WTC11 (cell line): Measurements from ENCODE around the gene KRTAP10-7. TPM values are rescaled to one million over a fixed set of nuclear protein-coding genes. Genes with fewer than 3 reads are reported as not detected.

ENCODE experiments used
- ATAC-seq: fragments of 200-7000 bp; cut with Tn5 transposase; 2 replicates; pipeline ENCODE4 v1.10.0; 2021; ENCODE audit warnings: mild to moderate bottlenecking, moderate library complexity
- CTCF ChIA-PET: fragments of 300-600 bp; sonication (Branson Sonifier 250); formaldehyde crosslinking; loops from one replicate; lab custom pipeline; 2021; ENCODE audit warnings: antibody characterized with exemption; lab: Charles Lee
- POLR2A ChIA-PET: fragments of 350-600 bp; sonication (Branson Sonifier 250); formaldehyde crosslinking; loops from one replicate; lab custom pipeline; 2021; ENCODE audit warnings: antibody characterized with exemption; lab: Charles Lee
- DNase-seq: peaks from one replicate; pipeline ENCODE4 v3.0.0; 2021; ENCODE audit warnings: low spot score
- H3K27ac Mint-ChIP-seq: 2 replicates; pipeline ENCODE4 v1.8.0; 2021; ENCODE audit warnings: mixed read lengths
- H3K27me3 Mint-ChIP-seq: 2 replicates; pipeline ENCODE4 v1.8.0; 2021; ENCODE audit warnings: low read depth, mild to moderate bottlenecking, moderate library complexity, mixed read lengths
- H3K36me3 Mint-ChIP-seq: 2 replicates; pipeline ENCODE4 v1.8.0; 2021; ENCODE audit warnings: mixed read lengths
- H3K4me1 Mint-ChIP-seq: 2 replicates; pipeline ENCODE4 v1.8.0; 2022; ENCODE audit warnings: mixed read lengths
- H3K4me3 Mint-ChIP-seq: 2 replicates; pipeline ENCODE4 v1.8.0; 2021; ENCODE audit warnings: mild to moderate bottlenecking, moderate library complexity, mixed read lengths
- H3K9me3 Mint-ChIP-seq: 2 replicates; pipeline ENCODE4 v1.8.0; 2021; ENCODE audit warnings: mixed read lengths
- AFF4 ChIP-seq: sonication (generic); formaldehyde crosslinking; IDR thresholded peaks from 2 replicates; pipeline ENCODE4 v1.8.1; 2023; ENCODE audit warnings: mild to moderate bottlenecking, missing genetic modification reagents, borderline replicate concordance
- AR ChIP-seq: fragments of 250-450 bp; sonication (Bioruptor Pico); IDR thresholded peaks from 2 replicates; pipeline ENCODE4 v1.9.0; 2021; ENCODE audit warnings: mild to moderate bottlenecking
- CREB1 ChIP-seq: sonication (generic); formaldehyde crosslinking; IDR thresholded peaks from 2 replicates; pipeline ENCODE4 v1.8.0; 2023; ENCODE audit warnings: mild to moderate bottlenecking, missing genetic modification reagents
- CREM ChIP-seq: sonication (generic); formaldehyde crosslinking; IDR thresholded peaks from 2 replicates; pipeline ENCODE4 v1.8.1; 2022; ENCODE audit warnings: mild to moderate bottlenecking, missing genetic modification reagents, moderate library complexity
- FOXP1 ChIP-seq: sonication (generic); formaldehyde crosslinking; IDR thresholded peaks from 2 replicates; pipeline ENCODE4 v1.8.0; 2022; ENCODE audit warnings: missing genetic modification reagents, mild to moderate bottlenecking, moderate library complexity, borderline replicate concordance
- GTF2I ChIP-seq: fragments of 250-450 bp; sonication (Bioruptor Pico); conservative IDR thresholded peaks from 2 replicates; pipeline ENCODE4 v1.4.0; 2021; ENCODE audit warnings: mild to moderate bottlenecking
- HMGA2 ChIP-seq: fragments of 250-450 bp; sonication (Bioruptor Pico); IDR thresholded peaks from 2 replicates; pipeline ENCODE4 v1.4.0; 2021; ENCODE audit warnings: mild to moderate bottlenecking, moderate library complexity
- JUN ChIP-seq: sonication (generic); formaldehyde crosslinking; IDR thresholded peaks from 2 replicates; pipeline ENCODE4 v1.8.0; 2023; ENCODE audit warnings: mild to moderate bottlenecking, missing genetic modification reagents
- KAT7 ChIP-seq: sonication (generic); formaldehyde crosslinking; IDR thresholded peaks from 2 replicates; pipeline ENCODE4 v1.8.1; 2023; ENCODE audit warnings: missing genetic modification reagents, mild to moderate bottlenecking, borderline replicate concordance
- NFATC4 ChIP-seq: fragments of 250-450 bp; sonication (Bioruptor Pico); IDR thresholded peaks from 2 replicates; pipeline ENCODE4 v1.9.0; 2021; ENCODE audit warnings: mild to moderate bottlenecking
- NFYB ChIP-seq: sonication (generic); formaldehyde crosslinking; conservative IDR thresholded peaks from 2 replicates; pipeline ENCODE4 v1.8.0; 2022; ENCODE audit warnings: low read depth, missing genetic modification reagents
- RORB ChIP-seq: fragments of 250-450 bp; sonication (Bioruptor Pico); IDR thresholded peaks from 2 replicates; pipeline ENCODE4 v1.9.0; 2021; ENCODE audit warnings: mild to moderate bottlenecking
- SMAD3 ChIP-seq: sonication (generic); formaldehyde crosslinking; IDR thresholded peaks from 2 replicates; pipeline ENCODE4 v1.8.0; 2022; ENCODE audit warnings: missing genetic modification reagents, mild to moderate bottlenecking, borderline replicate concordance
- USF2 ChIP-seq: sonication (generic); formaldehyde crosslinking; IDR thresholded peaks from 2 replicates; pipeline ENCODE4 v1.8.1; 2023; ENCODE audit warnings: mild to moderate bottlenecking, missing genetic modification reagents, moderate library complexity
- ZNF281 ChIP-seq: sonication (generic); formaldehyde crosslinking; IDR thresholded peaks from 2 replicates; pipeline ENCODE4 v1.8.0; 2023; ENCODE audit warnings: mild to moderate bottlenecking, missing genetic modification reagents
- ZNF423 ChIP-seq: fragments of 250-450 bp; sonication (Bioruptor Pico); IDR thresholded peaks from 2 replicates; pipeline ENCODE4 v2.1.2; 2022; ENCODE audit warnings: mild to moderate bottlenecking, moderate library complexity
- ZSCAN18 ChIP-seq: fragments of 250-450 bp; sonication (Bioruptor Pico); IDR thresholded peaks from 2 replicates; pipeline ENCODE4 v2.1.2; 2022; ENCODE audit warnings: mild to moderate bottlenecking, moderate library complexity
- total RNA-seq: library from RNA; stranded (reverse); gene quantifications from 3 replicates; pipeline ENCODE4 v1.2.3, GENCODE V29; 2021
- TF ChIP-seq, protein P1 (sequence below): fragments of 250-450 bp; sonication (Bioruptor Pico); IDR thresholded peaks from 2 replicates; pipeline ENCODE4 v1.8.0; 2021; ENCODE audit warnings: mild to moderate bottlenecking
- TF ChIP-seq, protein P2 (sequence below): sonication (generic); formaldehyde crosslinking; IDR thresholded peaks from 2 replicates; pipeline ENCODE4 v1.8.1; 2023; ENCODE audit warnings: mild to moderate bottlenecking, missing genetic modification reagents

The KRTAP10-7 gene
- total RNA-seq, 1 experiment from 2014 or later, result not detected

- Mint-ChIP-seq H3K4me3 (no peak overlapping the region), H3K27me3 (peaks cover 6% of the 10 kb centered on the region), H3K27ac (no peak overlapping the region), H3K36me3 (peaks cover 6% of the 10 kb centered on the region; the same call in 1 of the 2 replicates), H3K9me3 (peaks cover 7% of the 10 kb centered on the region; the same call in 1 of the 2 replicates), H3K4me1 (peaks cover 10% of the 10 kb centered on the region)
- DNase-seq, result no peak
- no peak for ATAC-seq
- TF ChIP-seq USF2 (no peak), ZNF423 (no peak), AFF4 (CRISPR knock-in tag) (no peak), CREB1 (CRISPR knock-in tag) (no peak), NFATC4 (CRISPR knock-in tag) (no peak), ZNF281 (CRISPR knock-in tag) (no peak), KAT7 (CRISPR knock-in tag) (no peak), FOXP1 (CRISPR knock-in tag) (no peak), CREM (no peak), NFYB (CRISPR knock-in tag) (no peak), SMAD3 (no peak), HMGA2 (CRISPR knock-in tag) (no peak), ZSCAN18 (CRISPR knock-in tag) (no peak), JUN (CRISPR knock-in tag) (no peak), AR (CRISPR knock-in tag) (no peak), GTF2I (no peak), RORB (CRISPR knock-in tag) (no peak)
- TF ChIP-seq, protein P1, sequence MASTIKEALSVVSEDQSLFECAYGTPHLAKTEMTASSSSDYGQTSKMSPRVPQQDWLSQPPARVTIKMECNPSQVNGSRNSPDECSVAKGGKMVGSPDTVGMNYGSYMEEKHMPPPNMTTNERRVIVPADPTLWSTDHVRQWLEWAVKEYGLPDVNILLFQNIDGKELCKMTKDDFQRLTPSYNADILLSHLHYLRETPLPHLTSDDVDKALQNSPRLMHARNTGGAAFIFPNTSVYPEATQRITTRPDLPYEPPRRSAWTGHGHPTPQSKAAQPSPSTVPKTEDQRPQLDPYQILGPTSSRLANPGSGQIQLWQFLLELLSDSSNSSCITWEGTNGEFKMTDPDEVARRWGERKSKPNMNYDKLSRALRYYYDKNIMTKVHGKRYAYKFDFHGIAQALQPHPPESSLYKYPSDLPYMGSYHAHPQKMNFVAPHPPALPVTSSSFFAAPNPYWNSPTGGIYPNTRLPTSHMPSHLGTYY (CRISPR knock-in tag), result no peak
- TF ChIP-seq, protein P2, sequence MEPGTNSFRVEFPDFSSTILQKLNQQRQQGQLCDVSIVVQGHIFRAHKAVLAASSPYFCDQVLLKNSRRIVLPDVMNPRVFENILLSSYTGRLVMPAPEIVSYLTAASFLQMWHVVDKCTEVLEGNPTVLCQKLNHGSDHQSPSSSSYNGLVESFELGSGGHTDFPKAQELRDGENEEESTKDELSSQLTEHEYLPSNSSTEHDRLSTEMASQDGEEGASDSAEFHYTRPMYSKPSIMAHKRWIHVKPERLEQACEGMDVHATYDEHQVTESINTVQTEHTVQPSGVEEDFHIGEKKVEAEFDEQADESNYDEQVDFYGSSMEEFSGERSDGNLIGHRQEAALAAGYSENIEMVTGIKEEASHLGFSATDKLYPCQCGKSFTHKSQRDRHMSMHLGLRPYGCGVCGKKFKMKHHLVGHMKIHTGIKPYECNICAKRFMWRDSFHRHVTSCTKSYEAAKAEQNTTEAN, result no peak
- ChIA-PET POLR2A (no interaction called here), CTCF (no interaction called here)
Measured at GRCh38 chr21:44650265-44650972, 50.0 kb downstream of the KRTAP10-7 start.
